ENCODE results near the gene ZNF385C. TPM values are rescaled to one million over a fixed set of nuclear protein-coding genes. Genes with fewer than 3 reads are reported as not detected.

The ZNF385C gene
- total and polyA plus RNA-seq, 2 of the 13 experiments (the other 11 are each of a cell fraction or from before 2014, with no cell fraction given): 2.3 to 6.1 TPM

GRCh38 chr17:42135664-42136653 is 37.7 kb upstream of the ZNF385C start (continued):
- TF ChIP-seq ZNF687 (CRISPR knock-in tag; IDR thresholded peaks at IDR 0.05) (peak; percentile 72), STAT5B (CRISPR knock-in tag; IDR thresholded peaks at IDR 0.05) (no peak), NR3C1 (CRISPR knock-in tag; IDR thresholded peaks at IDR 0.05) (no peak), ZNF660 (CRISPR knock-in tag; IDR thresholded peaks at IDR 0.05; ENCODE audit: borderline replicate concordance, low read depth) (no peak), FOSL2 (CRISPR knock-in tag; IDR thresholded peaks at IDR 0.05) (peak; percentile 77), ZNF317 (CRISPR knock-in tag; IDR thresholded peaks at IDR 0.05) (0 out of 2 replicates have a peak, but pooled peaks have one; percentile 26), HNF4A (CRISPR knock-in tag; IDR thresholded peaks at IDR 0.05) (no peak), ZNF670 (CRISPR knock-in tag; IDR thresholded peaks at IDR 0.05; ENCODE audit: borderline replicate concordance) (no peak), SMYD3 (CRISPR knock-in tag; IDR thresholded peaks at IDR 0.05) (no peak), MTF2 (CRISPR knock-in tag; IDR thresholded peaks at IDR 0.05; ENCODE audit: borderline replicate concordance) (no peak), ATF3 (CRISPR knock-in tag; IDR thresholded peaks at IDR 0.05) (no peak), IRF1 (CRISPR knock-in tag; IDR thresholded peaks at IDR 0.05; ENCODE audit: low read depth) (no peak), DDIT3 (CRISPR knock-in tag; IDR thresholded peaks at IDR 0.05) (no peak), IRF2 (CRISPR knock-in tag; IDR thresholded peaks at IDR 0.05) (peak; percentile 66), PPARG (CRISPR knock-in tag; conservative IDR thresholded peaks at IDR 0.05) (peak; percentile 98), ZFX (CRISPR knock-in tag; IDR thresholded peaks at IDR 0.05; ENCODE audit: low read depth) (peak; percentile 40; the same call in 1 of the 2 replicates), CENPT (CRISPR knock-in tag; IDR thresholded peaks at IDR 0.05; ENCODE audit: low read depth) (no peak), FOXO4 (CRISPR knock-in tag; conservative IDR thresholded peaks at IDR 0.05) (no peak), IRF9 (CRISPR knock-in tag; IDR thresholded peaks at IDR 0.05; ENCODE audit: borderline replicate concordance) (no peak), ELF1 (CRISPR knock-in tag; IDR thresholded peaks at IDR 0.05) (peak; percentile 89), FOXA3 (CRISPR knock-in tag; IDR thresholded peaks at IDR 0.05) (peak; percentile 80)
